Stimulated activated CD4-positive, alpha-beta T cell treated with anti-CD3 and anti-CD28 coated beads, Interleukin-12 subunit alpha, Interleukin-12 subunit beta, amount 100 ng/mL, for 48 hours (primary cell): Measurements from ENCODE around the gene RABIF.
"Not testable (repeated sequence)": the region's sequence is repeated elsewhere in the genome, so short reads cannot be mapped to it uniquely, and the experiment has no call there.

Experiments
- DNase-seq, 3 donors: peaks; one replicate each; pipeline ENCODE4 v3.0.0-alpha.2; 2020; ENCODE audit warnings: low read depth in 2 of 3, low spot score in 1 of 3

RABIF gene

DNA sequence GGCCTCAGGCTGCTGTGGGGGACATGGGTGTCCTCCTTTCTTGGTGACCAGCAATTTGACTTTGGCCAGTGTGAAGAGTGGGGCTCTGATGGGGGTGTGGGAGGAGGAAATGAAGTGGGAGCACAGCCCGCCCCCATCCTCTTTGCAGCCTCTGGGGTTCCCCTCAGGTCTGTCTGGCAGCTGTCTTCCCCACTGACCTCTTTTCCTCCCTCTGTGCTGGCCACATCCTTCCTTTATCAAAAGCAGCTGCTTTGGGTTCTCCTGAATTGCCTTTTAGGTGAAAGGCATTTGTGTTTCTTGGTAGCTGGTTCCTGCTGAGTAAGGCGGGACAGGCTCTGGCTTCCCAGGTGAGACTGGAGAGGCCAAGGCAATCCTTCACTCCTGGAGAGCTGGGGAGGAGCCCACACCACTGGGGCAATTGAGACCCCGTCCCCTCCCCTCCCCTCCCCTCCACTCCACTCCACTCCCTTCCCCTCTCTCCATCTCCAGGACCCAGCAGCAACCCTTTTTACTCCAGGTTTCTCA lies 53.3 kb downstream of the RABIF start:
- no peak for DNase-seq

- no peak for DNase-seq
Measured at GRCh38 chr1:202834771-202835547, 54.0 kb downstream of the RABIF start.

GRCh38 chr1:202831906-202832305 lies 57.0 kb downstream of the RABIF start:
- DNase-seq = no peak

GRCh38 chr1:202829223-202829622 lies 59.7 kb downstream of the RABIF start:
- DNase-seq = not testable (repeated sequence)
